DND-41 (cell line): ENCODE data around the gene FADS6.

Experiments used
- EZH2 ChIP-seq: IDR thresholded peaks from 3 replicates; pipeline ENCODE4 v1.6.1; 2012; ENCODE audit warnings: borderline replicate concordance, low read depth, mild to moderate bottlenecking, moderate library complexity, low read length, inconsistent platforms; ENCODE audit not compliant: severe bottlenecking
- TF ChIP-seq, protein P1 (sequence below): IDR thresholded peaks from 2 replicates; pipeline ENCODE4 v1.5.1; 2012; ENCODE audit warnings: borderline replicate concordance, low read length, moderate library complexity, mild to moderate bottlenecking; ENCODE audit not compliant: poor library complexity, severe bottlenecking; ENCODE audit errors: extremely low read depth

DNA sequence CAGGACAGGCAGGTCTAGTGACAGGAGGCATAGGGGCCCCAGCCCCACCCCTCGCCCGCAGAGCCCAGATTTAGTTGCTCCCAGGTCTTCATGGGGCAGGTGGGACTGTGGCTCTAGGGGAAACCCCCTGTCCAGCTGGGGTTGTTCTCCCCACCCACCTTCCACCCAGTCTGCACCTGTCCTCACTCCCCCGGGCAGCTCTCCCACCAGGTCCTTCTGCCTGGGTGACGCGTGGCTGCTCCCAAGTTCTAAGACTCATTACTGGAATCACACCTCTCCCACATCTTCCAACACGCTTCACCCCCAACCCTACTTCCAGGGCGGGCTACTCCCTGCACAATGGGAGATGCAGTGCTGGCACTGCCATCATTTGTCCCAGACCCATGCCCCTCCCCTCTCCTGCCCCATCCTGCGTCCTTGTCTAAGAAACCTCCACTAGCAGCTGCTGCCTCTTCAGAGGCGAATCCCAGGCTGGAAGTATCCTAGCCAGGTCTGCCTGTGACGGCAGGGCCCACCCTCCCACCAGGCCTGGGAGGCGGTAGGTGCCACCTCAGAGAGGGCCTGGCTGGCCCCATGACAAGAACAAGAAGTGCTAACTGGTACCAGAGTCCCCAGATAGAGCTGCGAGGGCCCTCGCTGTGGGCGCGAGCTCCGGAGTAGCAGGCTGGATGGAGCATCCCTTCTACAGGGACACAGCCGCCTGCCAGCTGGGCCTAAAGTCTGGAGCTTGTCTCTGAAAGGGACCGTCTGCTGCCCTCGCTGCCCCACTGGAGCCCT lies 56.6 kb downstream of the FADS6 start:
- no peak for TF ChIP-seq EZH2
- TF ChIP-seq, protein P1, sequence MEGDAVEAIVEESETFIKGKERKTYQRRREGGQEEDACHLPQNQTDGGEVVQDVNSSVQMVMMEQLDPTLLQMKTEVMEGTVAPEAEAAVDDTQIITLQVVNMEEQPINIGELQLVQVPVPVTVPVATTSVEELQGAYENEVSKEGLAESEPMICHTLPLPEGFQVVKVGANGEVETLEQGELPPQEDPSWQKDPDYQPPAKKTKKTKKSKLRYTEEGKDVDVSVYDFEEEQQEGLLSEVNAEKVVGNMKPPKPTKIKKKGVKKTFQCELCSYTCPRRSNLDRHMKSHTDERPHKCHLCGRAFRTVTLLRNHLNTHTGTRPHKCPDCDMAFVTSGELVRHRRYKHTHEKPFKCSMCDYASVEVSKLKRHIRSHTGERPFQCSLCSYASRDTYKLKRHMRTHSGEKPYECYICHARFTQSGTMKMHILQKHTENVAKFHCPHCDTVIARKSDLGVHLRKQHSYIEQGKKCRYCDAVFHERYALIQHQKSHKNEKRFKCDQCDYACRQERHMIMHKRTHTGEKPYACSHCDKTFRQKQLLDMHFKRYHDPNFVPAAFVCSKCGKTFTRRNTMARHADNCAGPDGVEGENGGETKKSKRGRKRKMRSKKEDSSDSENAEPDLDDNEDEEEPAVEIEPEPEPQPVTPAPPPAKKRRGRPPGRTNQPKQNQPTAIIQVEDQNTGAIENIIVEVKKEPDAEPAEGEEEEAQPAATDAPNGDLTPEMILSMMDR = no peak
